PFSK-1 (cell line): ENCODE measurements around the gene GOLGA6L2.

Source experiments
- FOXP2 ChIP-seq: optimal IDR thresholded peaks from 2 replicates; pipeline ENCODE3; 2011; ENCODE audit warnings: borderline replicate concordance, control low read depth, inconsistent platforms; ENCODE audit not compliant: insufficient read depth; ENCODE audit errors: extremely low read length, extremely low read depth
- POLR2AphosphoS5 ChIP-seq: IDR thresholded peaks from 2 replicates; pipeline ENCODE4 v1.6.1; 2012; ENCODE audit warnings: low read depth, mild to moderate bottlenecking, control low read depth, low read length, moderate library complexity
- REST ChIP-seq, 2 experiments: IDR thresholded peaks; 2 replicates each; pipeline versions ENCODE4 v1.6.1 to v1.8.0; 2011 to 2012; ENCODE audit warnings: low read depth in 2 of 2, low read length in 2 of 2, control low read depth in 1 of 2, inconsistent platforms in 1 of 2, mild to moderate bottlenecking in 1 of 2, moderate library complexity in 1 of 2; ENCODE audit not compliant: insufficient read depth in 1 of 2
- TAF1 ChIP-seq: IDR thresholded peaks from 2 replicates; pipeline ENCODE4 v1.6.1; 2012; ENCODE audit warnings: low read length, control low read depth, borderline replicate concordance; ENCODE audit not compliant: insufficient read depth

GRCh38 chr15:23403550-23403949 is 43.5 kb downstream of the GOLGA6L2 start:
- TF ChIP-seq FOXP2 (no peak), POLR2AphosphoS5 (no peak), TAF1 (no peak), REST (IDR thresholded peaks at IDR 0.05; ENCODE audit: insufficient read depth in 1 of 2, low read depth in 2 of 2, low read length in 2 of 2) (no peak)
